ENCODE measurements around the gene CARD14.

Gene CARD14

GRCh38 chr17:80210348-80211108 is 40.7 kb downstream of the CARD14 start:
- DNase-seq (ENCODE audit: low read depth in 2 of 2), result no peak

- DNase-seq (ENCODE audit: low read depth in 2 of 2), result no peak
Measured at GRCh38 chr17:80212109-80212508, 42.3 kb downstream of the CARD14 start.

DNA sequence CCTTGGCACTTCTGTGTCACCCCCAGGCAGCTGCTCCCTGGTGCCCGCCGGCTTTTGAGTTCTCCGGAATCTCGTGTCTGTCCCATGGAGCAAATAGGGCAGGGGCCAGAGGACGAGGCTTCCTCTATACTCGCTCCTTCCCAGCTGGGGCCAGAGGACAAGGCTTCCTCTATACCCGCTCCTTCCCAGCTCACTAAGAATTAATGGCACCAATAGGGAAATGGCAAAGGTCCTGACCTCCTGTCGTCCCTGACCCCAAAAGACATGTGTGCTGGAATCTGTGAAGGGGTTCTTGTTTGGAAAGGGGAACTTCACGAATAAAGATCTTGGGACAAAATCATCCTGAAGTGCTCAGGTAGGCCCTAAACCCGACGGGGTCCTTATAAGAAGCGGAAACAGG is 42.7 kb downstream of the CARD14 start:
- no peak for DNase-seq (ENCODE audit: low read depth in 2 of 2)

DNA sequence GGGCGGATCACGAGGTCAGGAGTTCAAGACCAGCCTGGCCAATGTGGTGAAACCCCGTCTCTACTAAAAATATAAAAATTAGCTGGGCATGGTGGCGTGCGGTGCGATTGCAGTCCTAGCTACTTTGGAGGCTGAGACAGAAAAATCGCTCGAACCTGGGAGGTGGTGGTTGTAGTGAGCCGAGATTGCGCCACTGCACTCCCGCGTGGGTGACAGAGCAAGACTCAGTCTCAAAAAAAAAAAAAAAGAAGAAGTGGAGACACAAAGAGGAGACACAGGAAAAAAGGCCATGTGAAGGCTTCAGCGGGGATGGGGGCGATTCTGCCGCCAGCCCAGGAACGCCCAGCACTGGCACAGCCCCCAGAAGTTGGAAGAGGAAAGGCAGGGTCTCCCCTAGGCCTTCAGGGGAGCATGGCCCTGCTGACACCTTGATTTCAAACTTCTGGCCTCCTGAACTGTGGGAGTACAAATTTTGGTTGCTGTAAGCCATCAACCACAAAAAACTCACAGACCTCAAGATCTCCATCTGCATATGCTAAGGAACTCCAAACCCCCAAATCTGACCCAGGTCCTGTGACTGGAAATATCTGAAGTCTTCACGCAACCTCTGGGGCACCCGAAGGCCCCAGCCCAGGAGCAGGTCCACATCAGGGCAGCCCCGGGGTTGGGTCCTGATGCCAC is 43.3 kb downstream of the CARD14 start:
- no peak for DNase-seq (ENCODE audit: low read depth in 2 of 2)

- DNase-seq (ENCODE audit: low read depth in 2 of 2), result no peak
Measured at GRCh38 chr17:80213643-80213975, 43.8 kb downstream of the CARD14 start.

GRCh38 chr17:80214012-80214877 is 44.4 kb downstream of the CARD14 start:
- DNase-seq (ENCODE audit: low read depth in 2 of 2), result no peak

DNA sequence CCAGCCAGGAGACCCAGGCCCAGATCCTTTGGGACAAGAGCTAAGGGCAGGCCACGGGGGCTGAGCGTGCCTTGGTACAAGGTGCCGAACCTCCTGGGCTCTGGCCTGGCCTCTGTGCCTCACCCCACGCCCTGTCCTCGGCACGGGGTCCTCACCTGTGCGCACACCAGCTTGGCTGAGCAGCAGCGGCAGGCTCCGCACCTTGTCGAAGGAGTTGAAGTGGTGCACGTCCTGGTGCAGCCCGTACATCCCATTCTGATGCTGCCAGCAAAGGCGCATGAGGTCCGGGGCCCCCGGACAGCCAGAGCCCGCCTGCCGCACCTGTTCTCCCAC is 45.0 kb downstream of the CARD14 start:
- no peak for DNase-seq (ENCODE audit: low read depth in 2 of 2)

GRCh38 chr17:80216473-80217456 is 46.9 kb downstream of the CARD14 start:
- DNase-seq (ENCODE audit: low read depth in 2 of 2), result no peak

- DNase-seq (ENCODE audit: low read depth in 2 of 2), result no peak
Measured at GRCh38 chr17:80217703-80218362, 48.0 kb downstream of the CARD14 start.

GRCh38 chr17:80218391-80218790 is 48.6 kb downstream of the CARD14 start:
- no peak for DNase-seq (ENCODE audit: low read depth in 2 of 2)

- peak; percentile 89 to 92 for DNase-seq (ENCODE audit: low read depth in 2 of 2)
Measured at GRCh38 chr17:80219013-80219762, 49.4 kb downstream of the CARD14 start.

DNA sequence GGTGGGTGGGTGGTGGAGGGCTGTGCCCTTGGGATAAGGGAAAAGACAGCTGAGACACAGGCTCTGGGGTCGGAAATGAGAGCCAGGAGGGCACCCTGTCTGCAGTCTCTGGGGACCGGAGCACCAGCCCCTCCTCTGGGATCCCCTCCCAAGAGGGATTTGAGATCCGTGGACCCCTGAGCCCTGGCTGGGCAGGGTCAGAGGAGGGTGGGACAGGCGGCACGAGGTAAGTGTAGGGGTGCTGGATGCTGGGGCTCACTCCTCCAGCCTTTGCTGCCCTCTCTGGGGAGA is 49.9 kb downstream of the CARD14 start:
- no peak for DNase-seq (ENCODE audit: low read depth in 2 of 2)

DNA sequence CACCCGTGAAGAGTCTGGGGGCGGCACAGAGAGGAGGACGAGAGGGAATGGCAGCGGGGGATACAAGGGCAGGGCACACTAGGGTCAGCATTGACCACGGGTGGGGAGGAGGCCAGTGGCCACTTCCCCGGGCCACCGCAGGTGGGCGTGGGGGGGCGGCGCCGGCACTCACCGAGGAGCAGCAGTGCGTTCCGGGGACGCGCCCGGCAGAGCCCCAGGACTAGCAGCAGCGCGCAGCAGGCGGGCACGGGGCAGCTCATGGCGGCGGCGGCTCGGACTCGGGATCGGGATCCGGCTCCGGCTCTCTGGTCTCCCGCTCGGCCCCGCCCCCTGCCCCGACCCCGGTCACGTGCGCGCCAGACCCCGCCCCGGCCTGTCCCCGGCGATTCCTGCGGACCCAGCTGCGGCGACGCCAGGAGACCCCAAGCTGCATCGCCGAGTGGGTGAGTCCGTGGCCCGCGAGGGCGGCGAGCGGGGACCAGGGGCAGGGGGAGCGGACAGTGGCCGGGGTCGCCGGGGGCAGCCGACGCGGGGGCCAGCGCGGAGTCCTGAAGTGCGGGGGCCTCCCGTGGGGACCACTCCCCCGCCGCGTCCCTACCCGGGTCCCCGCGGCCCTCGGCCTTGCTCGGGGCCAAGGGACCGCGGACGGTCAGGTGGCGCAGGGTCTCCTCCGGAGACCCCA is 50.4 kb downstream of the CARD14 start, which contains the start of the genes SGSH and SLC26A11:
TSS of gene SGSH (minus strand) at position 280 of the 682 bp plus-strand sequence. CDS start at position 260, 20 bp downstream.
TSS of gene SLC26A11 (plus strand) at position 374 of the 682 bp plus-strand sequence. CDS start 1,134 bp downstream, outside the sequence.
- DNase-seq (ENCODE audit: low read depth in 2 of 2), result peak; percentile 74

GRCh38 chr17:80220736-80221215 is 50.9 kb downstream of the CARD14 start:
- DNase-seq (ENCODE audit: low read depth in 2 of 2), result peak in 1 of 2 donors; percentile 8

GRCh38 chr17:80221351-80222105 is 51.7 kb downstream of the CARD14 start:
- no peak for DNase-seq (ENCODE audit: low read depth in 2 of 2)

GRCh38 chr17:80222376-80223141 is 52.7 kb downstream of the CARD14 start:
- DNase-seq (ENCODE audit: low read depth in 2 of 2), result no peak

DNA sequence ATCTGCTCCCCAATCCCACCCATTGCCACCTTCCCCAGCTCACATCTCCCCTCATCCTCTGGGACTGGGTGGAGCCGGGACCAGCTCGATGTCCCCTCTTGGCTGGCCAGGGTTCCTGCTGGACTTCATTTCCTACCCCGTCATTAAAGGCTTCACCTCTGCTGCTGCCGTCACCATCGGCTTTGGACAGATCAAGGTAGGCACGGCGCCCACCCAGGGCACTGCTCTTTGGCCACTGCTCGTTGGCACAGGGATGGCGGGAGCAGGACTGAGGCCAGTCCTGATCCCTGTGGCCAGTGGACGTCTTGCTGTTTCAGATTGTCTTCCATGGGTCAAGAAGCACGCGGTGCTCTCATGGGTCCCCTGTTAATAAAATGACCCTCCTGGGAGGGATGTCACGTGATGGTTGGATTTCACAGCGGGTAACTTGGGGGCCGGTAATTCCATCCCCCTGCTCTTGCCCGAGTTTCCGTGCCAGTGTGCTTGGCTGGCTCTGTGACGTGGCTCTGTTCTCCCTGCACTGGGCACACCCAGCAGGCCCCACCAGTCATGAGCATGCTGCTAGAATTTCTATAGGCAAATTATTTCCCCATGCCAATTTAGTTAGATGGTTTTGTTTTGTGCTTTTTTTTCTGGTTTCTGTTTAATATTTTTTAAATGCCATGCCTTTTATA is 53.4 kb downstream of the CARD14 start:
- DNase-seq (ENCODE audit: low read depth in 2 of 2), result no peak

All from stimulated activated CD4-positive, alpha-beta T cell treated with anti-CD3 and anti-CD28 coated beads, Interleukin-4, amount 100 ng/mL, for 48 hours (primary cell).